Keratinocyte (primary cell): ENCODE results near the gene TECR.

Experiments
- CTCF ChIP-seq, 3 experiments: IDR thresholded peaks in 1 of 3; conservative IDR thresholded peaks in 1 of 3; optimal IDR thresholded peaks in 1 of 3; 2 replicates in 2 of 3; 3 replicates in 1 of 3; pipeline versions ENCODE3 to v1.5.1; 2011; ENCODE audit warnings: low read length in 3 of 3, mild to moderate bottlenecking in 3 of 3, moderate library complexity in 2 of 3, control low read depth in 1 of 3, inconsistent platforms in 1 of 3; ENCODE audit not compliant: insufficient read depth in 2 of 3; ENCODE audit errors: extremely low read depth in 1 of 3
- EZH2 ChIP-seq: IDR thresholded peaks from one replicate; pipeline ENCODE4 v1.6.1; 2012; ENCODE audit warnings: inconsistent platforms, mild to moderate bottlenecking, low read length, moderate library complexity

DNA sequence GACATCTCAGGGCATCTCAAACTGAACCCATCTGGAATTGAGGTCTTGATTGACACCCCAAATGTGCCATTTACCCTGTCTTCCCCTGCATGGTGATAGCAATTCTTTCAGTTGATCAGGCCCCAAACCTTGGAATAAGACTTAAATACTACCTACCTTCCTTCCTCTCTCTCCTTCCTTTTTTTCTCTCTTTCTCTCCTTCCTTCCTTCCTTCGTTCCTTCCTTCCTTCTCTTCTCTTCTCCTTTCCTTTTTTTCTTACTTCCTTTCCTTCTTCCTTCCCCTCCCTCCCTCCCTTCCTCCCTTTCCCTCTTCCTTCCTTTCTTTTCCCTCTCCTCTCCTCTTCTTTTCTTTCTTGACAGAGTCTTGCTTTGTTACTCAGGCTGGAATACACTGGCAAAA lies 26.1 kb upstream of the TECR start:
- no peak for TF ChIP-seq CTCF (optimal IDR thresholded peaks at IDR 0.05 in 1 of 3, IDR thresholded peaks at IDR 0.05 in 1 of 3, conservative IDR thresholded peaks at IDR 0.05 in 1 of 3; ENCODE audit: extremely low read depth in 1 of 3, insufficient read depth in 2 of 3, low read length in 3 of 3)
- no peak for TF ChIP-seq EZH2
